Aorta (tissue), 5 donors: ENCODE results near the gene RARB. TPM values are rescaled to one million over a fixed set of nuclear protein-coding genes. Genes with fewer than 3 reads are reported as not detected.

ENCODE experiments used
- ATAC-seq: fragments of 200-7000 bp; cut with Tn5 transposase; one replicate; pipeline ENCODE4 v1.9.1; 2022; ENCODE audit warnings: moderate library complexity; ENCODE audit not compliant: low FRiP score
- DNase-seq, 2 donors: peaks; one replicate each; pipeline ENCODE4 v3.0.0-alpha.2; 2020
- H3K27ac ChIP-seq, 2 donors: one replicate each; pipeline ENCODE4 v1.5.1; 2013; ENCODE audit warnings: low read length in 2 of 2, mild to moderate bottlenecking in 2 of 2, moderate library complexity in 2 of 2, control low read depth in 1 of 2, inconsistent platforms in 1 of 2, low read depth in 1 of 2
- H3K27me3 ChIP-seq, 2 donors: one replicate each; pipeline ENCODE4 v1.6.1; 2013; ENCODE audit warnings: control low read depth in 1 of 2, low read length in 1 of 2, mild to moderate bottlenecking in 1 of 2, moderate library complexity in 1 of 2; ENCODE audit not compliant: insufficient read depth in 2 of 2, control insufficient read depth in 1 of 2
- H3K36me3 ChIP-seq, 2 donors: one replicate each; pipeline ENCODE4 v1.6.1; 2013; ENCODE audit warnings: control low read depth in 1 of 2, low read length in 1 of 2, mild to moderate bottlenecking in 1 of 2; ENCODE audit not compliant: insufficient read depth in 2 of 2, control insufficient read depth in 1 of 2
- H3K4me1 ChIP-seq, 2 donors: one replicate each; pipeline ENCODE4 v1.6.1; 2013; ENCODE audit warnings: low read length in 2 of 2, control low read depth in 1 of 2, mild to moderate bottlenecking in 1 of 2, moderate library complexity in 1 of 2; ENCODE audit not compliant: insufficient read depth in 2 of 2, control insufficient read depth in 1 of 2
- H3K4me3 ChIP-seq, 2 donors: one replicate each; pipeline ENCODE4 v1.5.1; 2013; ENCODE audit warnings: low read length in 2 of 2, control low read depth in 1 of 2, mild to moderate bottlenecking in 1 of 2
- H3K9me3 ChIP-seq: one replicate; pipeline ENCODE4 v1.6.1; 2013; ENCODE audit warnings: mild to moderate bottlenecking, low read length; ENCODE audit not compliant: control insufficient read depth
- WGBS, 2 donors: extraction: QIAGEN DNeasy Blood & Tissue Kit; methylation state at CpG; one replicate each; pipeline ENCODE4 v1.1.7; 2013; 5-methylcytosine and 5-hydroxymethylcytosine counted together
- intact Hi-C, 2 donors: fragments of 100-400 bp; cut with DNase I; formaldehyde crosslinking; loops; one replicate each; pipeline versions ENCODE4 v1.14.2 to v1.15.0; 2022
- polyA plus RNA-seq, 2 donors: library from polyadenylated mRNA; stranded (reverse); fragments of 200-250 nt; gene quantifications; one replicate each; pipeline ENCODE4 v1.2.3, GENCODE V29; 2013
- total RNA-seq, 2 donors: library from RNA; stranded (reverse); fragmentation: NEBNext Ultra II Directional; extraction: Animal tissue kit (Norgen Biotek cat#: 25700); gene quantifications; one replicate each; pipeline ENCODE4 v1.2.1, GENCODE V29; 2021
- donor health status: healthy with polysubstance abuse.
- donor health status: Bipolar disorder and iron deficiency.
- donor health status: DM: no; HTN: no; CAD: no.
- donor health status: DM: no; HTN: no; CAD: no.
- donor health status: DM: yes; HTN: yes; CAD: no.

RARB gene
- total and polyA plus RNA-seq, 4 donors: 1.6 to 7.0 (median 4.4) TPM

GRCh38 chr3:25584011-25584789 is 156.1 kb downstream of the RARB start:
- H3K9me3 ChIP-seq: no peaks in the 10 kb centered on the region

DNA sequence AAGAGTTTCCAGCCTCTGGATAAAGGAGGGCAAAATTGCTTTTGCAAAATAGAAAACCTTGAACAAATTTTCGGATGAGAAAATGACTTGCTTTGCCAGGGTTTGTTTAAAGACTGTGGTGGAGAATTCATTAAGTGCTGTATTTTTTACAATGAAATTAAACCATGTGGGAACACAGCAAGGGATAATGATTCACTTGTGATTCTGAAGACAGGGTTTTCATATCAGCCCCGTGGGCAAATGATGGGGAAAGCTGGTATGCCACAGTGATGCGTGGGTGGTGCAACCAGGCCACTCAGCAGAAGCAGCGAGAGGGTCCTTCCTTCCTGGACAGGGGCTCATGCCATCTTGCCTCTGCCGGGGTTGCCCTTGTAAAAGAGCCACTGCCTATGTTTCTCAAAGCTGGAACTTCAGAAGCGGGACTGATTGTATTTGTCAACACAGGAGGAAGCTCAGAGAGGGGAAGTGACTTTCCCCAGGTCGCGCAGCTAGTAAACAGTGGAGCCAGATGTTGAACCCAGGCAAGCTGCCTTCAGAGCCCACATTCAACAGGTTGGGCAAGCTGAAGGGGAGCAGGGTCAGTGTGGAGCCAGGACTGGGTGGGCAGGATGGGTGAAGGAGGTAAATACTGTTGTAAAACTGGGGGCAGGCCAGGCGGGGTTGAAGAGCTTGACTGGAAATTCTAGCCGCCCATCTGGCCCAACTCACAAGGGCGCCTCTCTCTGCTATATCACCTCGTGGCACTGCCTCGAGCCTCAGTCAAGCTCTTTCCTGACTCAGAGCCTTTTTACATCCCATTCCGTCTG is 157.5 kb downstream of the RARB start:
- H3K4me1 ChIP-seq: no peaks in the 10 kb centered on the region
- no peak overlapping the region for H3K27ac ChIP-seq
- WGBS, 2 donors: 85 to 90% methylated on average over 14 of the region's 14 CpGs
- no peaks in the 10 kb centered on the region for H3K36me3 ChIP-seq
- no peak overlapping the region for H3K4me3 ChIP-seq
- intact Hi-C loops: no loop called here
- H3K27me3 ChIP-seq: no peaks in the 10 kb centered on the region
- no peaks in the 10 kb centered on the region for H3K9me3 ChIP-seq
- ATAC-seq (no peak), DNase-seq (no peak)

More at GRCh38 chr3:25584011-25584789, 156.1 kb downstream of the RARB start:
- no peak overlapping the region for H3K27ac ChIP-seq
- DNase-seq (no peak), ATAC-seq (no peak)
- H3K4me1 ChIP-seq: no peaks in the 10 kb centered on the region
- H3K36me3 ChIP-seq: no peaks in the 10 kb centered on the region
- no peaks in the 10 kb centered on the region for H3K27me3 ChIP-seq
- intact Hi-C loops: no loop called here
- WGBS, 2 donors: 88 to 93% methylated on average over 17 of the region's 17 CpGs
- no peak overlapping the region for H3K4me3 ChIP-seq

DNA sequence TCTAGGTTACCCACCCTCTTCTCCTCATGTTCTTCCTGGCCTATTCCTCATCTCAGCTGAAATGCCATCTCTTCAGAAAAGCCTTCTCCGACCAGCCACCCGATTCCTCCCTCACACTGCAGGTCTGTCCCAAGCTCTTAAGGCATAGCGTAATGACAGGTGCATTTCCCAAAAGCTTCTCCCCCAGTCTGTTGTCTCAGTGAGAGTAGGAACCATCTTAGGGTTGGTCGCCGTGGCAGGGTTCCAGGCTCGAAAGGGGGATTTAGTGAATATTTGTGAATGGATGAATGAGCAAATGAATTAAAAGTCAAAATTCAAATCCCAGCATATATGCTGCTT is 158.1 kb downstream of the RARB start:
- intact Hi-C loops: no loop called here
- H3K4me1 ChIP-seq: no peaks in the 10 kb centered on the region
- H3K27ac ChIP-seq: no peak overlapping the region
- no peaks in the 10 kb centered on the region for H3K36me3 ChIP-seq
- WGBS, 2 donors: 88 to 89% methylated on average over 6 of the region's 6 CpGs
- ATAC-seq (no peak), DNase-seq (no peak)
- no peaks in the 10 kb centered on the region for H3K9me3 ChIP-seq
- H3K27me3 ChIP-seq: no peaks in the 10 kb centered on the region
- no peak overlapping the region for H3K4me3 ChIP-seq

GRCh38 chr3:25586553-25586952 is 158.5 kb downstream of the RARB start:
- DNase-seq (no peak), ATAC-seq (no peak)
- WGBS, 2 donors: 84 to 86% methylated on average over 11 of the region's 11 CpGs
- Histone ChIP-seq H3K4me3 (no peak overlapping the region), H3K27ac (no peak overlapping the region), H3K9me3 (no peaks in the 10 kb centered on the region), H3K36me3 (no peaks in the 10 kb centered on the region), H3K4me1 (no peaks in the 10 kb centered on the region), H3K27me3 (no peaks in the 10 kb centered on the region)
- intact Hi-C loops: no loop called here

DNA sequence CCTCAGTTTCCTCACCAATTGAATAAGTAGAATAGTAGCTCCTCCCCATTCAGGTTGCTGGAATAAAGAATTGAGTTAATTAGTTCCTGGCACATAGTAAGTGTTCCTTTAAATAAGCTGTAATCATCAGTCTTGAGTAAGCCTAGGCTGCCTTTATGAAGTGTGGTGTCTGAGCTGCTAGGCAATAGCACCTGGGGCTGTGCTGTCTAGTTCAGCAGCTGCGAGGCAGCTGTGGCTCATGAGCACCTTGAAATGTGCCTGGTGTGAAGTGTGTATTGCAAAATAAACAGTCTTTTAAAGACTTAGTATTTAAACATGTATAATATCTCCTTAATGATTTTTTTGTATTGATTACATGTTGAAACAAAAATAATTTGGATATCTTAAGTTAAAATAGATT is 159.0 kb downstream of the RARB start:
- no peak for DNase-seq
- 96 to 100% methylated on average over 1 of the region's 1 CpG for WGBS, 2 donors
- Histone ChIP-seq H3K4me3 (no peak overlapping the region), H3K27ac (no peak overlapping the region), H3K4me1 (no peaks in the 10 kb centered on the region), H3K36me3 (no peaks in the 10 kb centered on the region), H3K27me3 (no peaks in the 10 kb centered on the region), H3K9me3 (no peaks in the 10 kb centered on the region)
- intact Hi-C loops: no loop called here
- ATAC-seq: no peak

DNA sequence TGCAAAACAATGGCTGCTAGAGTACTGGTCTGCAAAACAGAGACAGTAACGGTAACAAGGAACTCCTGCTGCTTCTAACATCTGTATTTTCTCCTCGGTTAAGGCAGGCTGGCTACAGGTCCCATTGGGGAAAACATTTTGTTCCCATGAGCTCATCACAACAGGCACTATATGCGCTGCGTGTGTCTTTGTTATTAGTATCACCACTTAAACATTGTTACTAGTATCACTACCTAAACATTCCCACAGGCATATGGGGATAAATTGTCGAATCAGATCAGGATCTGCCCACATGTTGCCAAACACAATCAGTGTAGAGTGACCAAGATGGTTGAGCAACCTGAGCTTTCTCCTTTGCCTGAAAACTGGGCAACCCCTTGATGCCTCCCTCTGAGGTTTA is 159.5 kb downstream of the RARB start:
- Histone ChIP-seq H3K9me3 (no peaks in the 10 kb centered on the region), H3K4me3 (no peak overlapping the region), H3K27ac (no peak overlapping the region), H3K4me1 (no peaks in the 10 kb centered on the region), H3K36me3 (no peaks in the 10 kb centered on the region), H3K27me3 (no peaks in the 10 kb centered on the region)
- intact Hi-C loops: no loop called here
- DNase-seq (no peak), ATAC-seq (no peak)
- 78% methylated on average over 5 of the region's 5 CpGs for WGBS, 2 donors

DNA sequence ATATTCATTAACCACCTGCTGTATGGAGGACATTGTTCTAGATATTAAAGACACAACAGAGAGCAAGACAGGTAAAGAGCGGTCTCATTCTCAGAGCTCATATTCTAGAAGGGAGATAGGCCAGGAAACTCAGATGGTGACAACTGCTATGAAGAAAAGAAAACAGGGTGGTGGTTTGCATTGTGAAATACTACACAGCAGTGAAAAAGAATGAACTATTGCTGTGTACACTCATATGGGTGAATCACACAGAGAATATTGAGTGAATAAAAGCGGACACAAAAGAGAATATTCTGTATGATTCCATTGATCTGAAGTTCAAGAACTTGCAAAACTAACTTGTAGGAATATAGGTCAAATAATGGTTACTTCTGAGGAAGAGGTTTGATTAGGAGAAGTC is 159.9 kb downstream of the RARB start:
- Histone ChIP-seq H3K27me3 (no peaks in the 10 kb centered on the region), H3K27ac (no peak overlapping the region), H3K9me3 (no peaks in the 10 kb centered on the region), H3K4me1 (no peaks in the 10 kb centered on the region), H3K4me3 (no peak overlapping the region), H3K36me3 (no peaks in the 10 kb centered on the region)
- WGBS, 2 donors: 100% methylated on average over 2 of the region's 2 CpGs
- DNase-seq: no peak
- intact Hi-C loops: no loop called here
- ATAC-seq: no peak

- Histone ChIP-seq H3K9me3 (no peaks in the 10 kb centered on the region), H3K36me3 (no peaks in the 10 kb centered on the region), H3K27ac (no peak overlapping the region), H3K4me3 (no peak overlapping the region), H3K27me3 (no peaks in the 10 kb centered on the region), H3K4me1 (peaks cover 0 to 4% of the 10 kb centered on the region in 2 donors)
- no peak for DNase-seq
- intact Hi-C loops: no loop called here
- 91 to 93% methylated on average over 8 of the region's 8 CpGs for WGBS, 2 donors
- ATAC-seq: no peak
Measured at GRCh38 chr3:25588441-25589103, 160.5 kb downstream of the RARB start.
